B cell (primary cell): ENCODE data around the gene SIRPA. TPM values are rescaled to one million over a fixed set of nuclear protein-coding genes. Genes with fewer than 3 reads are reported as not detected.
"Not testable (repeated sequence)": the region's sequence is repeated elsewhere in the genome, so short reads cannot be mapped to it uniquely, and the experiment has no call there.

ENCODE experiments used
- ATAC-seq: fragments of 200-7000 bp; cut with Tn5 transposase; one replicate; pipeline ENCODE4 v1.10.0; 2021; ENCODE audit warnings: low read depth, mild to moderate bottlenecking, moderate number of reproducible peaks, moderate library complexity
- CTCF ChIA-PET: fragments of 350-600 bp; sonication (Branson Sonifier 250); formaldehyde crosslinking; loops from one replicate; lab custom pipeline; 2021; ENCODE audit warnings: antibody characterized with exemption, inconsistent platforms; lab: Charles Lee
- POLR2A ChIA-PET: fragments of 350-600 bp; sonication (Branson Sonifier 250); formaldehyde crosslinking; loops from one replicate; lab custom pipeline; 2021; ENCODE audit warnings: antibody characterized with exemption; lab: Charles Lee
- DNase-seq: peaks from one replicate; pipeline ENCODE4 v3.0.0; 2013
- H2AFZ ChIP-seq: 2 replicates; pipeline ENCODE4 v1.6.1; 2012; ENCODE audit warnings: mild to moderate bottlenecking, low read depth, low read length; ENCODE audit not compliant: insufficient read depth, poor library complexity, severe bottlenecking
- H3K27ac ChIP-seq, 2 donors: 1 replicate in 1 of 2; 2 replicates in 1 of 2; pipeline ENCODE4 v1.5.1; 2012 to 2013; ENCODE audit warnings: low read length in 2 of 2, mild to moderate bottlenecking in 2 of 2, moderate library complexity in 1 of 2
- H3K27me3 ChIP-seq, 4 experiments: fragments of 200-600 bp in 1 of 4; sonication (generic) in 1 of 4; replicated peaks in 1 of 4; 1 replicate in 2 of 4; 2 replicates in 2 of 4; pipeline versions ENCODE4 v1.6.1 to v1.7.0; 2013 to 2016; ENCODE audit warnings: low read length in 3 of 4, mild to moderate bottlenecking in 2 of 4, mixed read lengths in 1 of 4, moderate library complexity in 1 of 4; ENCODE audit not compliant: insufficient read depth in 4 of 4, control insufficient read depth in 3 of 4; ENCODE audit errors: control extremely low read depth in 1 of 4
- H3K36me3 ChIP-seq, 2 experiments: replicated peaks in 1 of 2; 1 replicate in 1 of 2; 2 replicates in 1 of 2; pipeline versions ENCODE4 v1.6.1 to v1.7.1; 2013; ENCODE audit warnings: low read length in 1 of 2; ENCODE audit not compliant: insufficient read depth in 2 of 2, control insufficient read depth in 1 of 2; ENCODE audit errors: control extremely low read depth in 1 of 2, extremely low read depth in 1 of 2
- H3K4me1 ChIP-seq, 2 donors: fragments of 200-600 bp in 1 of 2; sonication (generic) in 1 of 2; 1 replicate in 1 of 2; 2 replicates in 1 of 2; pipeline versions ENCODE4 v1.5.1 to v1.6.1; 2013 to 2017; ENCODE audit warnings: low read length in 2 of 2; ENCODE audit not compliant: control insufficient read depth in 2 of 2, insufficient read depth in 2 of 2
- H3K4me2 ChIP-seq: replicated peaks from 2 replicates; pipeline ENCODE3; 2012; ENCODE audit warnings: mild to moderate bottlenecking, low read depth, low read length; ENCODE audit not compliant: poor library complexity, severe bottlenecking
- H3K4me3 ChIP-seq, 5 experiments: fragments of 200-600 bp in 1 of 5; sonication (generic) in 1 of 5; 1 replicate in 3 of 5; 2 replicates in 2 of 5; pipeline versions ENCODE4 v1.5.1 to v1.7.0; 2011 to 2016; ENCODE audit warnings: low read length in 4 of 5, mild to moderate bottlenecking in 4 of 5, low read depth in 2 of 5, control low read depth in 1 of 5, moderate library complexity in 1 of 5; ENCODE audit not compliant: insufficient read depth in 1 of 5; ENCODE audit errors: control extremely low read depth in 1 of 5, extremely low read depth in 1 of 5
- H3K79me2 ChIP-seq: fragments of 200-600 bp; sonication (generic); one replicate; pipeline ENCODE4 v1.6.0; 2016; ENCODE audit warnings: low read length; ENCODE audit not compliant: control insufficient read depth, insufficient read depth
- H3K9ac ChIP-seq: fragments of 200-600 bp; sonication (generic); 2 replicates; pipeline ENCODE4 v1.6.1; 2017; ENCODE audit warnings: mild to moderate bottlenecking, low read length, moderate library complexity
- H3K9me3 ChIP-seq, 3 donors: one replicate each; pipeline versions ENCODE4 v1.6.1 to v1.7.1; 2013; ENCODE audit warnings: low read length in 2 of 3; ENCODE audit not compliant: control insufficient read depth in 2 of 3, insufficient read depth in 1 of 3; ENCODE audit errors: control extremely low read depth in 1 of 3
- H4K20me1 ChIP-seq: 2 replicates; pipeline ENCODE4 v1.6.0; 2012; ENCODE audit warnings: mild to moderate bottlenecking, low read length; ENCODE audit not compliant: insufficient read depth, control insufficient read depth, poor library complexity, severe bottlenecking
- H3K27ac Mint-ChIP-seq: one replicate; pipeline ENCODE4 v1.8.0; 2021; ENCODE audit warnings: mixed read lengths
- H3K27me3 Mint-ChIP-seq: one replicate; pipeline ENCODE4 v1.8.0; 2021; ENCODE audit warnings: mixed read lengths
- H3K4me1 Mint-ChIP-seq: one replicate; pipeline ENCODE4 v1.8.0; 2021; ENCODE audit warnings: mixed read lengths
- H3K4me3 Mint-ChIP-seq: one replicate; pipeline ENCODE4 v1.8.0; 2021; ENCODE audit warnings: mixed read lengths
- H3K9me3 Mint-ChIP-seq: one replicate; pipeline ENCODE4 v1.8.0; 2022; ENCODE audit warnings: mixed read lengths; ENCODE audit not compliant: insufficient read depth
- EZH2 ChIP-seq: IDR thresholded peaks from 2 replicates; pipeline ENCODE4 v1.6.1; 2012; ENCODE audit warnings: borderline replicate concordance, low read depth, mild to moderate bottlenecking, moderate library complexity, low read length; ENCODE audit not compliant: insufficient read depth, poor library complexity, severe bottlenecking
- WGBS: methylation state at CpG from one replicate; pipeline ENCODE4 v1.1.5; 2013; ENCODE audit warnings: missing lambda C conversion rate; ENCODE audit not compliant: insufficient coverage; 5-methylcytosine and 5-hydroxymethylcytosine counted together
- intact Hi-C: fragments of 100-400 bp; cut with micrococcal nuclease; formaldehyde crosslinking; loops from one replicate; pipeline ENCODE4 v1.10.0; 2022
- polyA plus RNA-seq: library from polyadenylated mRNA; depleted of rRNA; stranded (reverse); fragments of >200 nt; gene quantifications from 2 replicates; pipeline ENCODE4 v1.2.3, GENCODE V29; 2012
- total RNA-seq, 2 donors: library from RNA; stranded (reverse); fragments of 120-200 nt in 1 of 2; gene quantifications; 1 replicate in 1 of 2; 2 replicates in 1 of 2; pipeline versions ENCODE4 v1.2.3 to v1.2.4, GENCODE V29; 2013 to 2022
- TF ChIP-seq, protein P1 (sequence below): fragments of 200-600 bp; IDR thresholded peaks from one replicate; pipeline ENCODE4 v1.8.0; 2022; ENCODE audit warnings: antibody characterized with exemption, mild to moderate bottlenecking

SIRPA gene
- total and polyA plus RNA-seq, 2 donors (not counting 1 experiment from before 2014, with no cell fraction given) = 0.94 to 10.2 TPM

DNA sequence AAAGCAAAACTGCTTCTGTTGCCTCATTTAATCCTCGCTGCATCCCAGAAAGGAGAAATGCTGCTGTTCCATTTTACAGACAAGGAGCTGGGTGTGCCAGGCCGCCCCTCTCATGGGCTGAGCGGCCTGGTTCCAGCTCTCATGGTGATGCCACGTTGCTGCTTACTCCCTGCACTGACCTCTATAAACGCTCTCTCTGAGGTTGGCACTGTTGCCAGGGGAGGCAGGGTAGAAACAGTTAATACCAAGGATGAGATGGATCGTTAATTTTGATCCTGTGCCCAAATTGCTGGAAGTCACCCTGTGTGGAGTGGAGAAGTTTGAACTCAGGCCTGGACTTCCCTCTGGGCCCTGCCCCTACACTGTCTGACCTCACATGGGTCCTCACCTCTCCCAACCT lies 25.6 kb downstream of the SIRPA start:
- H2AFZ ChIP-seq = no peak overlapping the region
- ATAC-seq = no peak
- CTCF ChIA-PET = no interaction called here

DNA sequence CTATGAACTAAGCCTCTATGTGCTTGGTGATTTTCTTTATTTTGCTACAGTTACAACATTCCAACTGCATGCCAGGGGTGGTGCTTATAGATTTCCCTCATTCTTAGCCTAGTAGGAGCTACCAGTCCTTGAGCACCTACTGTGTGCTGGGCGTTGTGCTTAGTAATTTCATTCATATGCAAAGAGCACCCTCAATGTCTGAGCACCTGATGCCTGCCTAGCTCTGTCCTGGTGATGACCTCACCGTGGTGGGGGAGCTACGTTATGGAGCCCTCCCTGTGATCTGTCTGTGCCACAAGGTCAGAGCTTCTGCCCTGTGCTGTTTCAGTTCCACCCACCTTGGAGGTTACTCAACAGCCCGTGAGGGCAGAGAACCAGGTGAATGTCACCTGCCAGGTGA lies 26.8 kb downstream of the SIRPA start:
- WGBS = no CpG with 5 or more reads among the region's 4 CpGs
- H3K27ac ChIP-seq, H3K9me3 ChIP-seq, H3K27ac Mint-ChIP-seq, intact Hi-C loops, H3K4me3 Mint-ChIP-seq, CTCF ChIA-PET, H4K20me1 ChIP-seq, H3K9ac ChIP-seq, H3K4me1 Mint-ChIP-seq, H3K4me3 ChIP-seq, H3K4me1 ChIP-seq, DNase-seq, POLR2A ChIA-PET, H2AFZ ChIP-seq, H3K27me3 Mint-ChIP-seq, H3K9me3 Mint-ChIP-seq, H3K27me3 ChIP-seq, ATAC-seq, H3K36me3 ChIP-seq, H3K4me2 ChIP-seq, H3K79me2 ChIP-seq: not testable (repeated sequence)

More for the DNA sequence above, 25.6 kb downstream of the SIRPA start:
- Mint-ChIP-seq H3K9me3 (no peaks in the 10 kb centered on the region), H3K4me3 (no peak overlapping the region), H3K27ac (no peak overlapping the region), H3K27me3 (no peaks in the 10 kb centered on the region), H3K4me1 (no peaks in the 10 kb centered on the region)
- H3K4me2 ChIP-seq = no peak overlapping the region
- no peaks in the 10 kb centered on the region for H4K20me1 ChIP-seq
- H3K79me2 ChIP-seq = no peaks in the 10 kb centered on the region
- no peak overlapping the region for H3K4me3 ChIP-seq
- H3K27me3 ChIP-seq = no peaks in the 10 kb centered on the region
- intact Hi-C loops = no loop called here
- no peaks in the 10 kb centered on the region for H3K4me1 ChIP-seq
- WGBS = 91% methylated on average over 5 of the region's 6 CpGs
- no peak overlapping the region for H3K27ac ChIP-seq
- no peaks in the 10 kb centered on the region for H3K36me3 ChIP-seq
- H3K9me3 ChIP-seq = no peaks in the 10 kb centered on the region
- POLR2A ChIA-PET = no interaction called here
- H3K9ac ChIP-seq = no peak overlapping the region
- no peak for DNase-seq
- TF ChIP-seq, protein P1, sequence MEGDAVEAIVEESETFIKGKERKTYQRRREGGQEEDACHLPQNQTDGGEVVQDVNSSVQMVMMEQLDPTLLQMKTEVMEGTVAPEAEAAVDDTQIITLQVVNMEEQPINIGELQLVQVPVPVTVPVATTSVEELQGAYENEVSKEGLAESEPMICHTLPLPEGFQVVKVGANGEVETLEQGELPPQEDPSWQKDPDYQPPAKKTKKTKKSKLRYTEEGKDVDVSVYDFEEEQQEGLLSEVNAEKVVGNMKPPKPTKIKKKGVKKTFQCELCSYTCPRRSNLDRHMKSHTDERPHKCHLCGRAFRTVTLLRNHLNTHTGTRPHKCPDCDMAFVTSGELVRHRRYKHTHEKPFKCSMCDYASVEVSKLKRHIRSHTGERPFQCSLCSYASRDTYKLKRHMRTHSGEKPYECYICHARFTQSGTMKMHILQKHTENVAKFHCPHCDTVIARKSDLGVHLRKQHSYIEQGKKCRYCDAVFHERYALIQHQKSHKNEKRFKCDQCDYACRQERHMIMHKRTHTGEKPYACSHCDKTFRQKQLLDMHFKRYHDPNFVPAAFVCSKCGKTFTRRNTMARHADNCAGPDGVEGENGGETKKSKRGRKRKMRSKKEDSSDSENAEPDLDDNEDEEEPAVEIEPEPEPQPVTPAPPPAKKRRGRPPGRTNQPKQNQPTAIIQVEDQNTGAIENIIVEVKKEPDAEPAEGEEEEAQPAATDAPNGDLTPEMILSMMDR = no peak
- TF ChIP-seq EZH2 = no peak
